Stimulated activated naive CD4-positive, alpha-beta T cell treated with Interleukin-2 at 50 U/mL for 16 hours (primary cell): ENCODE data around the gene SEH1L.

ENCODE experiments used
- DNase-seq: peaks from one replicate; lab custom pipeline; 2025; lab: John Stamatoyannopoulos, UW

The SEH1L gene

DNA sequence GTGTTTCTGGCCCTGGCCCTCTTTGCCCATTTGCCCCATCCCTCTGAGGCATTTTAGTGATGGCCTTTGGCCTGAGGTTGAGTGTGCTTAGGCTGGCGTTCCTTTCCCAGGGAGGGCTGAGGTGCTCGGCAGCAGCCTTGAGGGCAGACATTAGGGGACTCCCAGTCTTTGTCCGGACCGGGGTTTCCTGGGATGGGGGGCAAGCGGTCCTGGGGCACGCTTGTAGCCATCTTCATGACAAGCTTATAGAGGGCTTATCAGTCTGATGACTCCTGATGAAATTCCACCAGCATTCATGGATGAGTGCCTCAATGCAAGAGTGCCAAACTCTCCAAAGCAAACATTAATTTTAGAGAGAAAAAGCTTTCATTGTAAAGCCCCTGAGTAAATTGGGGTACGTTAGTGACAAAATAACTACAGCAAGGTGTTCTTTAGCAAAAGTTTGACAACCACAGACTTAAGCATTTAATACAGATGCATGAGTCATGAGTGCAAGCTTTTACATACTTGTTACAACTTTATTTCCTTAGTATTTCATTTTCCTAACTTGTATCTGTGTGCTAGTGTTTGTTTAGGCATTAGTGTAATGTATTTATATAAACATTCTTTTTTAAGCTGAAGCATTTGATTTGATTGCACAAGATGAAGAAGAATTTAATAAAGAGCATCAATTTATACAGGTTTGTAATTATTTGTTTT, 89.0 kb downstream of the SEH1L start:
- DNase-seq, result no peak
